Endodermal cell (in vitro differentiated cells): ENCODE data around the gene CTIF. TPM values are rescaled to one million over a fixed set of nuclear protein-coding genes. Genes with fewer than 3 reads are reported as not detected.

Experiments
- DNase-seq: peaks from one replicate; pipeline ENCODE4 v3.0.0-alpha.2; 2017
- H3K27ac ChIP-seq: 2 replicates; pipeline ENCODE4 v1.5.1; 2013; ENCODE audit warnings: mild to moderate bottlenecking, low read depth, low read length, moderate library complexity
- H3K27me3 ChIP-seq: 2 replicates; pipeline ENCODE4 v1.6.1; 2013; ENCODE audit warnings: mild to moderate bottlenecking, low read length, moderate library complexity; ENCODE audit not compliant: insufficient read depth, control insufficient read depth, poor library complexity, severe bottlenecking
- H3K36me3 ChIP-seq: 2 replicates; pipeline ENCODE4 v1.7.0; 2013; ENCODE audit warnings: mild to moderate bottlenecking, low read length, moderate library complexity; ENCODE audit not compliant: control insufficient read depth, insufficient read depth
- H3K4me1 ChIP-seq: one replicate; pipeline ENCODE4 v1.7.0; 2013; ENCODE audit warnings: low read length; ENCODE audit not compliant: control insufficient read depth, insufficient read depth
- H3K4me3 ChIP-seq: 2 replicates; pipeline ENCODE4 v1.5.1; 2013; ENCODE audit warnings: mild to moderate bottlenecking, low read length, moderate library complexity
- H3K9ac ChIP-seq: 2 replicates; pipeline ENCODE4 v1.6.1; 2013; ENCODE audit warnings: mild to moderate bottlenecking, low read length, moderate library complexity; ENCODE audit not compliant: poor library complexity, severe bottlenecking; ENCODE audit errors: extremely low read depth
- H3K9me3 ChIP-seq: 2 replicates; pipeline ENCODE4 v1.6.1; 2013; ENCODE audit warnings: mild to moderate bottlenecking, low read length, moderate library complexity; ENCODE audit not compliant: control insufficient read depth
- H3K27ac Mint-ChIP-seq: 2 replicates; pipeline ENCODE4 v1.8.0; 2020; ENCODE audit warnings: mixed read lengths
- H3K27me3 Mint-ChIP-seq: 2 replicates; pipeline ENCODE4 v1.8.0; 2021; ENCODE audit warnings: mild to moderate bottlenecking, mixed read lengths; ENCODE audit not compliant: insufficient read depth
- H3K36me3 Mint-ChIP-seq: 2 replicates; pipeline ENCODE4 v1.8.0; 2020; ENCODE audit warnings: low read depth, mixed read lengths
- H3K4me1 Mint-ChIP-seq: 2 replicates; pipeline ENCODE4 v1.8.0; 2020; ENCODE audit warnings: mixed read lengths
- H3K4me3 Mint-ChIP-seq: 2 replicates; pipeline ENCODE4 v1.8.0; 2020; ENCODE audit warnings: mild to moderate bottlenecking, moderate library complexity, mixed read lengths
- H3K9me3 Mint-ChIP-seq: 2 replicates; pipeline ENCODE4 v1.8.0; 2020; ENCODE audit warnings: mild to moderate bottlenecking, mixed read lengths
- WGBS, 2 experiments: methylation state at CpG; one replicate each; pipeline versions ENCODE4 v1.1.5 to v1.1.7; 2013; ENCODE audit warnings: missing lambda C conversion rate in 2 of 2, mixed read lengths in 1 of 2; ENCODE audit not compliant: insufficient coverage in 1 of 2, insufficient read length in 1 of 2; 5-methylcytosine and 5-hydroxymethylcytosine counted together
- total RNA-seq, 2 donors: library from RNA; stranded (reverse); fragmentation: NEBNext Ultra II Directional in 1 of 2; extraction: Animal tissue kit (Norgen Biotek cat#: 25700) in 1 of 2; gene quantifications; 2 replicates in 1 of 2; 3 replicates in 1 of 2; pipeline ENCODE4 v1.2.1, GENCODE V29; 2021
- TF ChIP-seq, protein P1 (sequence below): fragments of 200-600 bp; sonication (generic); conservative IDR thresholded peaks from 2 replicates; pipeline ENCODE4 v1.5.0; 2021; ENCODE audit warnings: antibody characterized with exemption, mild to moderate bottlenecking

Gene CTIF
- total RNA-seq, 2 donors from 2014 or later = 33.8 to 41.6 TPM

DNA sequence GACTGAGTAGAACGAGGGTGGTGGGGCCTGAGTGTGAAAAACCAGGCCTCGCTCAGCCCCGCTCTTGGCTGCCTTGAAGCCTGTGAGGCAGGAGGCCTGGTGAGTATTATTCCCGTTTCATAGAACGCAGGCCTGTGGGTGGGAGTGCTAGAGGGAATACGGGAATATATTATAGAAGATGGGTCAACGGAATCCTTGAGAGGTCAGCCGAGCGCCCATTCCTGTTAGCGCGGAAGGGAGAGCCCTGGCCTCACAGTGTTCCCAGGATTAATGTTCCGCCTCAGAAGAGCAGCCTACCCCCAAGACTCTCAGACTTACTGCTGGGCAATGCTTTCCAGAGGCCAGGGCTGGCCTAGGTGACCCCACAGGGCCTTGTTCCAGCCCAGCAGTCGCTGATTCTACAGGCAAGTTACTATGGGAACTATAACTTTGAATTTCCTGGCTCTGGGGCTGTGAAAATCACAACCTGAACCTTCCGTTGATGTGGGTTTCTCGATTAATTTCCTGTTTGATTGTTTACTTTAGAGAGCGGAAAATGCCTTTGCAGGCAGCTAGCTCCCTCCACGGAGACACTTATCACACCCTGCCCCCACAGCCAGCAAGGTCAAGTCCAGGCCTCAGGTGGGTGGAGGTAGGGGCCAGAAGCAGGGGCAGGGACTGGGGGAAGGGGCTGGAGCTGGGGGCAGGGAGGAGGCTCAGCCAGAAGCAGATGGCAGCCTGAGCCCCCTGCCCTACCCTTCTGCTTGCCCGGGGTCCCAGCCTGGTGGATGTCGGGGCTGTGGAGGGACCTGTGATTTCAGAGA is 303.6 kb downstream of the CTIF start:
- no peaks in the 10 kb centered on the region for H3K9me3 Mint-ChIP-seq
- Histone ChIP-seq H3K4me1 (peaks cover 25% of the 10 kb centered on the region), H3K9ac (peak overlapping the region; percentile 23)

DNA sequence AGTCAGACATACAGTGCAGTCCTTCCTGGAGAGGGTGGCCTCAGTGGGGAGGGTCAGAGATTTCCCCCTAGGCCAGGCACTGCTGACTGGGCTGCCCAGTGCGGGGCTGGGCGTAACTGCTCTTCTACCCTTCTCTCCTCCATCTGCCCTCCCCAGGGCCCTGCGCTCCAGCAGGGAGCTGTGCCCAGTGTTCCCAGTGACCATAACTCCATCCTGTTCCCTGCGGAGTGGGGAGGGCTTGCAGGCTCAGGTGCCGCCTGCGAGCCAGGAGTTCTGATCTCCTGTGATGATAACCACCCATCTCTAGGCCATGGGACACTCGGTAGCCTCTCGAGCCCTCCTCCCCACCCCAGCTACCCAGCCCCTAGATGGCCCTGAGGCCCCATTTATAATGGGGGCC is 304.3 kb downstream of the CTIF start:
- Mint-ChIP-seq H3K4me3 (no peak overlapping the region), H3K36me3 (no peaks in the 10 kb centered on the region), H3K27ac (no peak overlapping the region), H3K27me3 (no peaks in the 10 kb centered on the region), H3K4me1 (peaks cover 31% of the 10 kb centered on the region), H3K9me3 (no peaks in the 10 kb centered on the region)
- Histone ChIP-seq H3K9ac (no peak overlapping the region), H3K4me3 (no peak overlapping the region), H3K27me3 (no peaks in the 10 kb centered on the region), H3K27ac (peak overlapping the region; percentile 80), H3K36me3 (no peaks in the 10 kb centered on the region), H3K9me3 (no peaks in the 10 kb centered on the region), H3K4me1 (peaks cover 26% of the 10 kb centered on the region)
- 86 to 100% methylated on average over 1 to 8 of the region's 8 CpGs for WGBS, 2 experiments
- no peak for DNase-seq
- TF ChIP-seq, protein P1, sequence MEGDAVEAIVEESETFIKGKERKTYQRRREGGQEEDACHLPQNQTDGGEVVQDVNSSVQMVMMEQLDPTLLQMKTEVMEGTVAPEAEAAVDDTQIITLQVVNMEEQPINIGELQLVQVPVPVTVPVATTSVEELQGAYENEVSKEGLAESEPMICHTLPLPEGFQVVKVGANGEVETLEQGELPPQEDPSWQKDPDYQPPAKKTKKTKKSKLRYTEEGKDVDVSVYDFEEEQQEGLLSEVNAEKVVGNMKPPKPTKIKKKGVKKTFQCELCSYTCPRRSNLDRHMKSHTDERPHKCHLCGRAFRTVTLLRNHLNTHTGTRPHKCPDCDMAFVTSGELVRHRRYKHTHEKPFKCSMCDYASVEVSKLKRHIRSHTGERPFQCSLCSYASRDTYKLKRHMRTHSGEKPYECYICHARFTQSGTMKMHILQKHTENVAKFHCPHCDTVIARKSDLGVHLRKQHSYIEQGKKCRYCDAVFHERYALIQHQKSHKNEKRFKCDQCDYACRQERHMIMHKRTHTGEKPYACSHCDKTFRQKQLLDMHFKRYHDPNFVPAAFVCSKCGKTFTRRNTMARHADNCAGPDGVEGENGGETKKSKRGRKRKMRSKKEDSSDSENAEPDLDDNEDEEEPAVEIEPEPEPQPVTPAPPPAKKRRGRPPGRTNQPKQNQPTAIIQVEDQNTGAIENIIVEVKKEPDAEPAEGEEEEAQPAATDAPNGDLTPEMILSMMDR = no peak

More for the DNA sequence above, 303.6 kb downstream of the CTIF start:
- H3K36me3 Mint-ChIP-seq = no peaks in the 10 kb centered on the region
- Histone ChIP-seq H3K27ac (peak overlapping the region; percentile 80), H3K27me3 (no peaks in the 10 kb centered on the region), H3K9me3 (no peaks in the 10 kb centered on the region), H3K36me3 (no peaks in the 10 kb centered on the region), H3K4me3 (peak overlapping the region; percentile 6)
- TF ChIP-seq, protein P1 = no peak
- H3K27ac Mint-ChIP-seq = peak overlapping the region; percentile 71
- peak; percentile 63 for DNase-seq
- H3K27me3 Mint-ChIP-seq = no peaks in the 10 kb centered on the region
- peak overlapping the region; percentile 23 for H3K4me3 Mint-ChIP-seq
- 73 to 75% methylated on average over 11 to 19 of the region's 19 CpGs for whole genome bisulfite sequencing, 2 experiments
- peaks cover 25% of the 10 kb centered on the region for H3K4me1 Mint-ChIP-seq

DNA sequence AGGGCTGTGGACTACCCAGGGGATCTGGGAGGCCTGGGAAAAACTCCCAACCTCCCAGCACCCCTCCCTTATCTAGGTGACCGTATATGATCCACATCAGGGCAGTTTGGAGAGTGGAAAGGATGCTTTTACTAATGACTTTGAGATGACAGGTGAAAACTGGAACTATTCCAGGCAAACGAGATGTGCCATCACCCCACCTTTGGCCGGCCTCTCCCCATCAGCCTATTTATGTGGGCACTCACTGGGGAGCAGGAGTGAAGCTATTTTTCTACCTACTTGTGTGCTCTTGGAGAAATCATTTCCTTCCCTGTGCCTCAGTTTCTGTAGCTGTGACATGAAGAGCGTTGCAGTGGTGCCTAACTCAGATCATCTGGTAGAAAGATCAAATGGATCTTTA is 304.8 kb downstream of the CTIF start:
- no peaks in the 10 kb centered on the region for H3K27me3 ChIP-seq
- no peaks in the 10 kb centered on the region for H3K36me3 Mint-ChIP-seq
- 94% methylated on average over 3 to 4 of the region's 4 CpGs for WGBS, 2 experiments
- DNase-seq = no peak
- H3K9me3 Mint-ChIP-seq = no peaks in the 10 kb centered on the region
- TF ChIP-seq, protein P1 = no peak
- no peak overlapping the region for H3K4me3 ChIP-seq
- peaks cover 34% of the 10 kb centered on the region for H3K4me1 Mint-ChIP-seq
- no peaks in the 10 kb centered on the region for H3K27me3 Mint-ChIP-seq
- no peak overlapping the region for H3K4me3 Mint-ChIP-seq
- no peaks in the 10 kb centered on the region for H3K36me3 ChIP-seq
- H3K9ac ChIP-seq = no peak overlapping the region
- H3K27ac Mint-ChIP-seq = no peak overlapping the region
- H3K4me1 ChIP-seq = peaks cover 30% of the 10 kb centered on the region
- H3K27ac ChIP-seq = no peak overlapping the region
- H3K9me3 ChIP-seq = no peaks in the 10 kb centered on the region
